ENCODE measurements around the gene MFSD11.

DNA sequence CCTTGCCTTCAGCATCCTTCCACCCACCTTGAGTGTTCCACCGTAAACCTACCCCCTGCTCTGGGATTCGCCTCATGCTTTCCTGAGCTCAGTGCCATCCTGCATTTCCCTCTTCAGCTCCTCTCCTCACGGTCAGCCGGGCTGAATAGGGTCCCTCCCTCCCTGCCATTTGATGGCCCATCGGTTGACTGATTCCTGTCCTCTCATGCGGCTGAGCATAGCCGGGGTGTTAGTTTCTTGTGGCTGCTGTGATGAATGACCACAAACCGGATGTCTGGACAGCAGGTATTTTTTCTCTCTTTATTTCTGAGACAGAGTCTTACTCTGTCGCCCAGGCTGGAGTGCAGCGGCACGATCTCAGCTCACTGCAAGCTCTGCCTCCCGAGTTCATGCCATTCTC, 86.2 kb downstream of the MFSD11 start:
- TF ChIP-seq POLR2A (IDR thresholded peaks at IDR 0.05) (no peak), EP300 (IDR thresholded peaks at IDR 0.05) (no peak)
- TF ChIP-seq, protein P1, sequence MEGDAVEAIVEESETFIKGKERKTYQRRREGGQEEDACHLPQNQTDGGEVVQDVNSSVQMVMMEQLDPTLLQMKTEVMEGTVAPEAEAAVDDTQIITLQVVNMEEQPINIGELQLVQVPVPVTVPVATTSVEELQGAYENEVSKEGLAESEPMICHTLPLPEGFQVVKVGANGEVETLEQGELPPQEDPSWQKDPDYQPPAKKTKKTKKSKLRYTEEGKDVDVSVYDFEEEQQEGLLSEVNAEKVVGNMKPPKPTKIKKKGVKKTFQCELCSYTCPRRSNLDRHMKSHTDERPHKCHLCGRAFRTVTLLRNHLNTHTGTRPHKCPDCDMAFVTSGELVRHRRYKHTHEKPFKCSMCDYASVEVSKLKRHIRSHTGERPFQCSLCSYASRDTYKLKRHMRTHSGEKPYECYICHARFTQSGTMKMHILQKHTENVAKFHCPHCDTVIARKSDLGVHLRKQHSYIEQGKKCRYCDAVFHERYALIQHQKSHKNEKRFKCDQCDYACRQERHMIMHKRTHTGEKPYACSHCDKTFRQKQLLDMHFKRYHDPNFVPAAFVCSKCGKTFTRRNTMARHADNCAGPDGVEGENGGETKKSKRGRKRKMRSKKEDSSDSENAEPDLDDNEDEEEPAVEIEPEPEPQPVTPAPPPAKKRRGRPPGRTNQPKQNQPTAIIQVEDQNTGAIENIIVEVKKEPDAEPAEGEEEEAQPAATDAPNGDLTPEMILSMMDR (IDR thresholded peaks at IDR 0.05): no peak

Data from upper lobe of left lung (tissue), 4 donors.